ENCODE data around the gene HDGF. TPM values are rescaled to one million over a fixed set of nuclear protein-coding genes. Genes with fewer than 3 reads are reported as not detected.

The HDGF gene
- total RNA-seq, 2 experiments from 2014 or later = 222 to 229 TPM

GRCh38 chr1:156709031-156709430 lies 42.4 kb downstream of the HDGF start:
- peaks cover 29% of the 10 kb centered on the region for H3K27me3 Mint-ChIP-seq
- H3K27ac Mint-ChIP-seq = no peak overlapping the region
- POLR2A ChIA-PET = interaction anchor here (1.5 to 1.8 kb wide), 2 partner anchors 20 to 48 kb away, joined by 3 to 5 read pairs; partner anchors contain the start of genes ISG20L2 and METTL25B
- H3K4me3 Mint-ChIP-seq = no peak overlapping the region
- DNase-seq = no peak
- peaks cover 21% of the 10 kb centered on the region for H3K4me1 Mint-ChIP-seq
- CTCF ChIA-PET = interaction anchor here (0.6 to 4.6 kb wide), 2 partner anchors 15 to 151 kb away, joined by 4 to 19 read pairs; partner anchors contain the start of genes INSRR and NTRK1
- no peaks in the 10 kb centered on the region for H3K9me3 Mint-ChIP-seq
- no peaks in the 10 kb centered on the region for H3K36me3 Mint-ChIP-seq (ENCODE audit: low read depth)

GRCh38 chr1:156708218-156708661 lies 43.2 kb downstream of the HDGF start:
- DNase-seq = no peak
- H3K4me1 Mint-ChIP-seq = peaks cover 21% of the 10 kb centered on the region
- H3K9me3 Mint-ChIP-seq = no peaks in the 10 kb centered on the region
- H3K27me3 Mint-ChIP-seq = peaks cover 35% of the 10 kb centered on the region
- no peak overlapping the region for H3K4me3 Mint-ChIP-seq
- ChIA-PET POLR2A (interaction anchor here (1.0 to 1.8 kb wide), 4 partner anchors 18 to 48 kb away, joined by 3 to 6 read pairs (median 4); partner anchors contain the start of genes ISG20L2 and METTL25B), CTCF (interaction anchor here (1.0 to 4.6 kb wide), 5 partner anchors 18 to 152 kb away, joined by 3 to 34 read pairs (median 3); partner anchors contain the start of genes INSRR and NTRK1)
- no peak overlapping the region for H3K27ac Mint-ChIP-seq
- no peaks in the 10 kb centered on the region for H3K36me3 Mint-ChIP-seq (ENCODE audit: low read depth)

GRCh38 chr1:156707417-156708217 lies 43.9 kb downstream of the HDGF start:
- Mint-ChIP-seq H3K9me3 (no peaks in the 10 kb centered on the region), H3K4me1 (peaks cover 21% of the 10 kb centered on the region), H3K27me3 (peaks cover 38% of the 10 kb centered on the region), H3K36me3 (ENCODE audit: low read depth) (no peaks in the 10 kb centered on the region), H3K4me3 (no peak overlapping the region), H3K27ac (no peak overlapping the region)
- ChIA-PET CTCF (interaction anchor here (1.0 to 10.7 kb wide), 10 partner anchors 8 to 185 kb away, joined by 3 to 109 read pairs (median 14); partner anchors contain the start of genes INSRR, NTRK1 and PEAR1), POLR2A (interaction anchor here (0.9 to 2.1 kb wide), 6 partner anchors 17 to 46 kb away, joined by 3 to 6 read pairs (median 5); partner anchors contain the start of genes ISG20L2 and METTL25B)
- no peak for DNase-seq

GRCh38 chr1:156706657-156707416 lies 44.6 kb downstream of the HDGF start:
- ChIA-PET POLR2A (interaction anchor here (0.6 to 3.3 kb wide), 11 partner anchors 9 to 45 kb away, joined by 3 to 11 read pairs (median 5); partner anchors contain the start of genes HDGF, ISG20L2 and METTL25B), CTCF (interaction anchor here (0.6 to 10.7 kb wide), 14 partner anchors 9 to 186 kb away, joined by 3 to 109 read pairs (median 8); partner anchors contain the start of genes INSRR, MRPL24, NES and NTRK1)
- peak overlapping the region; percentile 70 for H3K4me3 Mint-ChIP-seq
- DNase-seq = no peak
- H3K27ac Mint-ChIP-seq = no peak overlapping the region
- peaks cover 21% of the 10 kb centered on the region for H3K4me1 Mint-ChIP-seq
- no peaks in the 10 kb centered on the region for H3K9me3 Mint-ChIP-seq
- peaks cover 38% of the 10 kb centered on the region for H3K27me3 Mint-ChIP-seq
- no peaks in the 10 kb centered on the region for H3K36me3 Mint-ChIP-seq (ENCODE audit: low read depth)

- Mint-ChIP-seq H3K4me3 (peak overlapping the region; percentile 70), H3K4me1 (peaks cover 21% of the 10 kb centered on the region), H3K27ac (no peak overlapping the region), H3K27me3 (peaks cover 38% of the 10 kb centered on the region), H3K9me3 (no peaks in the 10 kb centered on the region), H3K36me3 (ENCODE audit: low read depth) (no peaks in the 10 kb centered on the region)
- POLR2A ChIA-PET = interaction anchor here (0.6 to 3.3 kb wide), 10 partner anchors 9 to 46 kb away, joined by 3 to 11 read pairs (median 4); partner anchors contain the start of genes HDGF, ISG20L2 and METTL25B
- CTCF ChIA-PET = interaction anchor here (0.6 to 10.7 kb wide), 17 partner anchors 10 to 205 kb away, joined by 3 to 109 read pairs (median 7); partner anchors contain the start of genes INSRR, MRPL24, NES and NTRK1
- peak; percentile 69 for DNase-seq
Measured at GRCh38 chr1:156705918-156706656, 45.4 kb downstream of the HDGF start.

GRCh38 chr1:156705321-156705917 lies 46.1 kb downstream of the HDGF start, which contains the start of gene CRABP2:
Gene CRABP2, minus strand, starts transcription at chr1:156705583. Its CDS starts 137 bp downstream, at chr1:156705446.
- no peaks in the 10 kb centered on the region for H3K36me3 Mint-ChIP-seq (ENCODE audit: low read depth)
- H3K4me3 Mint-ChIP-seq = peak within 1 kb of the TSS; percentile 70
- DNase-seq = no peak
- ChIA-PET CTCF (interaction anchor here (0.7 to 10.7 kb wide), 14 partner anchors 10 to 206 kb away, joined by 3 to 109 read pairs (median 8); partner anchors contain the start of genes INSRR, NES, NTRK1 and PEAR1), POLR2A (interaction anchor here (1.3 to 3.3 kb wide), 6 partner anchors 15 to 46 kb away, joined by 3 to 11 read pairs (median 5); partner anchors contain the start of gene HDGF)
- H3K27me3 Mint-ChIP-seq = peaks cover 38% of the 10 kb centered on the region
- no peak within 1 kb of the TSS for H3K27ac Mint-ChIP-seq
- peaks cover 21% of the 10 kb centered on the region for H3K4me1 Mint-ChIP-seq
- no peaks in the 10 kb centered on the region for H3K9me3 Mint-ChIP-seq

- Mint-ChIP-seq H3K4me1 (peaks cover 21% of the 10 kb centered on the region), H3K27ac (no peak overlapping the region), H3K27me3 (peaks cover 38% of the 10 kb centered on the region), H3K9me3 (no peaks in the 10 kb centered on the region), H3K36me3 (ENCODE audit: low read depth) (no peaks in the 10 kb centered on the region), H3K4me3 (no peak overlapping the region)
- peak; percentile 21 for DNase-seq
- ChIA-PET CTCF (interaction anchor here (1.3 to 10.7 kb wide), 7 partner anchors 11 to 155 kb away, joined by 6 to 109 read pairs (median 14); partner anchors contain the start of genes INSRR and NTRK1), POLR2A (interaction anchor here (1.3 to 3.3 kb wide), 3 partner anchors 14 to 47 kb away, joined by 3 to 11 read pairs (median 4); partner anchors contain the start of gene HDGF)
Measured at GRCh38 chr1:156704930-156705320, 46.5 kb downstream of the HDGF start.

- Mint-ChIP-seq H3K27ac (no peak overlapping the region), H3K4me3 (no peak overlapping the region), H3K36me3 (ENCODE audit: low read depth) (no peaks in the 10 kb centered on the region), H3K4me1 (peaks cover 21% of the 10 kb centered on the region), H3K27me3 (peaks cover 38% of the 10 kb centered on the region), H3K9me3 (no peaks in the 10 kb centered on the region)
- ChIA-PET CTCF (interaction anchor here (1.2 to 10.7 kb wide), 3 partner anchors 14 to 24 kb away, joined by 5 to 109 read pairs (median 6); partner anchors contain the start of genes ISG20L2 and METTL25B), POLR2A (interaction anchor here (2.1 to 3.3 kb wide), 2 partner anchors 14 to 43 kb away, joined by 4 to 11 read pairs; no protein-coding TSS in a partner anchor)
- no peak for DNase-seq
Measured at GRCh38 chr1:156704166-156704711, 47.2 kb downstream of the HDGF start.

GRCh38 chr1:156703741-156704140 lies 47.7 kb downstream of the HDGF start:
- H3K36me3 Mint-ChIP-seq (ENCODE audit: low read depth) = no peaks in the 10 kb centered on the region
- peaks cover 38% of the 10 kb centered on the region for H3K27me3 Mint-ChIP-seq
- H3K27ac Mint-ChIP-seq = no peak overlapping the region
- no peak for DNase-seq
- ChIA-PET POLR2A (interaction anchor here (3.3 kb wide), 1 partner anchor 13 kb away, joined by 11 read pairs; no protein-coding TSS in a partner anchor), CTCF (interaction anchor here (1.2 to 10.7 kb wide), 4 partner anchors 14 to 42 kb away, joined by 3 to 109 read pairs (median 6); partner anchors contain the start of genes ISG20L2 and METTL25B)
- peaks cover 21% of the 10 kb centered on the region for H3K4me1 Mint-ChIP-seq
- H3K9me3 Mint-ChIP-seq = no peaks in the 10 kb centered on the region
- H3K4me3 Mint-ChIP-seq = no peak overlapping the region

GRCh38 chr1:156703336-156703735 lies 48.1 kb downstream of the HDGF start:
- Mint-ChIP-seq H3K4me1 (peaks cover 21% of the 10 kb centered on the region), H3K27me3 (peaks cover 38% of the 10 kb centered on the region), H3K36me3 (ENCODE audit: low read depth) (no peaks in the 10 kb centered on the region), H3K27ac (no peak overlapping the region), H3K9me3 (no peaks in the 10 kb centered on the region), H3K4me3 (no peak overlapping the region)
- ChIA-PET CTCF (interaction anchor here (1.2 to 10.7 kb wide), 5 partner anchors 13 to 122 kb away, joined by 3 to 109 read pairs (median 5); partner anchors contain the start of genes ISG20L2 and METTL25B), POLR2A (no interaction called here)
- DNase-seq = no peak
